Stimulated activated CD4-positive, alpha-beta T cell treated with anti-CD3 and anti-CD28 coated beads, Interleukin-2, amount 100 ng/mL, for 4 hours (primary cell): ENCODE data around the gene KMT2C.
"Not testable (repeated sequence)": the region's sequence is repeated elsewhere in the genome, so short reads cannot be mapped to it uniquely, and the experiment has no call there.

Experiments
- DNase-seq: peaks from one replicate; pipeline ENCODE4 v3.0.0-alpha.2; 2020; ENCODE audit warnings: low read depth

KMT2C gene

DNA sequence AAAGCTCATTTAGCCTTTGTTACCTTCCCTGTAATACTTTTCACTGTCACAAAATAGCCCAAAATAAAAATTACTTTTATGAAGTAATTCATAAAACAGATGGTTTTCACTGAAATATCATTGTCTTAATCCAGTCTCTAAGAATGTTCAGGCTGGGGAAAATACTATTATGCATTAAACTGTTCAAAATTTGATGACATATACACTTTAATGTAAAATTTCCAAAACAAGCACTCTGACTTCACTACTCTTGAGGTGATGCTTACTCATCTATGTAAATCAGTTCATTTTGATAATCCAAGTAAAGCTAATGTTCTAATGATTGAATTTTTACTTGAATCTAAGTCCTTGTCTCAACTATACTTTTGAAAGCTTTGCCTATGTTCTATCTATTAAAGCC, 127.9 kb downstream of the KMT2C start:
- no peak for DNase-seq

DNA sequence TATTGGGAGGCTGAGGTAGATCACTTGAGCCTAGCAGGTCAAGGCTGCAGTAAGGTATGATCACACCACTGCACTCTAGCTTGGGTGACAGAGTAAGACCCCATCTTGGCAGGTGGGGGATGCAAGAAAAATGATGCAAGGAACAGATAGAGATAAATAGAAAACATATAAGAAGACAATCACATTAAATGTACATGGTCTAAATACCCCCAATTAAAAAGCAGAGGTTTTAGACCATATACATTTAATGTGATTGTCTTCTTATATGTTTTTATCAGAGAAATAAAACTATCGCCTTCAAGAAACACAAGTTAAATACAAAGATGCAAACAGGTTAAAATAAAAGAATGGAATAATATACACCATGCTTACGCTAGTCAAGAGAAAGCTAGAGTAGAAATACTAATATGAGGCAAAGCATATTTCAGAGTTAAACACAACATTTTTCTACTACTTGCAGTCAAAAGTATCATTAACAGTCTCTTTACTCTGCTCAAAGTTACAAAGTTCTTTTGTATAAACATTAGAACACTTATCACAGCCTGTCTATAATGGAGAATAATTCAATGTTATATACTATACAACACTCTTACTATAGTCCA, 136.2 kb downstream of the KMT2C start:
- DNase-seq = not testable (repeated sequence)

DNA sequence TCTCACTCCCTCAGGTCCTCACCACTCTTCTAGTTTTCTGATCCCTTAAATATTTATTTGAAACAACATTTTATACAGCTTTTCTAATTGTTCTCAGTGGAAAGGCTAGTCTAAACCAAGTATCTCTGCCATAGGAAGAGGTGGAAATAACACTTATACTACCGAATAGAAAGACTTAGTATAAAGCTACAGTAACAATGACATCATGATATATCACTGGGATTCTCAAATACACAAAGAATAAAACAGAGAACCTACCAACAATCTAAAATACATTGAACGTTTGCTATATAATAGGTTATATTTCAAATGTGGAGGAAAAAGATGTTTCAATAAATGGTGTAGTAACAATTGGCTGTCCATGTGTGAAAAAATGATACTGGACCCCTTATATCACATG, 142.9 kb downstream of the KMT2C start:
- DNase-seq = no peak

DNA sequence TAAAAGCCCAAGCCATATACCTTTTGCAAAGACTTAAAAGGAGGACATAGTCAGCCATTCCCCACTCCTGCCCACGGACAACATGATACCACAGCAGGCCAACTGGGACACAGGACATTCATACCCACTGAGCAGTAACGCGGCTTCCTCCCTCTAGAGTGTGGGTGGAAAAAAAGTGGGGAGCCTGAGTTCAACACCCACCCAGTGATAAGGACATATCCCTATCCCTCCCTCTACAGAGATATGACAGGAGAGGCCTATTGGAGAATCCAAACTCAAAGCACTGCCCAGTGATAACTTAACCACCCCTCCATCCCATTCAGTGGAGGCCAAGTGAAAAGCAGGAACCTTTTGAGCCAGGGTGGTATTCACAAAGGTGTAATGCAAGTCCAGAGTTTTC, 148.8 kb downstream of the KMT2C start:
- DNase-seq = not testable (repeated sequence)

DNA sequence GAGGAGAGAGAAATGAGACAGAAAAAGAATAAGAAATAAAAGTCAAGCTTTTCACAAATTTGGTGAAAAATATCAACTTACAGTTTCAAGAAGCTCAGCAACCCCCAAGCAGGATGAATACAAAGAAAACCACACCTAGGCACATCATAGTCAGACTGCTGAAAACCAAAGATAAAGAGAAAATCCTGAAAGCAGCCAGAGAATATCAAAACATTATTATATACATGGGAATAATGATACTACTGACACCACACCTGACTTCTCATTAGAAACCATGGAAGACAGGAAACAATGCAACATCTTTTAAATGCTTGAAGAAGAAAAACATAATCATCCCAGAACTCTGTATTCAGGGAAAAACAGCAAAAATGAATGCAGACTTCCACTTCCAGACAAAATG, 149.6 kb downstream of the KMT2C start:
- DNase-seq = not testable (repeated sequence)

DNA sequence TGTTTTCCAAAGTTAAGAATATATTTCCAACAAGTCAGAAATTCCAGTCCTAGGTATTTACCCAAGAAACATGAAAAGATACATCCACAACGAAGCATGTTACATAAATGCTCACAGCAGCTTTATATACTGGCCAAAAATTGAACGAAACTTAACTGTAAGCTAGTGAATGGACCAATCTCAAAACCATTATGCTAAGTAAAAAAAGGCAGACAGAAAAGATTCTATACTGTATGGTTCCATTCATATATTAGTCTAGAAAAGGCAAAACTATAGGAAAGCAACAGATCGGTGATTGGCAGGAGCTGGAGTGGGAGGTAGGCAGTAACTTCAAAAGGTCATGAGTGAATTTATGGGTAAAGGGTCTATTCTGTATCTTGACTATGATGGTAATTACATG, 150.8 kb downstream of the KMT2C start:
- DNase-seq = not testable (repeated sequence)

DNA sequence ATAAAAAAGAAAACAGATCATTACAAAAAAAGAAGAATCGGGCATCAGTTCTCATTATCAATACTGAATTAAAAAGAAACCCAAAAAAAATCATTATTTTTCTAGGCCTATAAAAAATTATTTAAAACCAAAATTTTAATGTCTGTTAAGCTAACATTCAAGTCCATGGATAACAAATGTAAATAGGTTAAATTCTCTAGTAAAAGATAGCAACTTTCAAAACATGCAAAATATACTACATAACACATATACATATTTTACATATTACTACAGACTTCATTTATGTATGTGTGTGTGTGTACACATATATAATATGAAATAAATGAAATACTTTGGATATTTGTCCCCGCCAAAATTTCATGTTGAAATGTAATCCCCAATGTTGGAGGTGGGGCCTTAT, 158.1 kb downstream of the KMT2C start:
- not testable (repeated sequence) for DNase-seq

DNA sequence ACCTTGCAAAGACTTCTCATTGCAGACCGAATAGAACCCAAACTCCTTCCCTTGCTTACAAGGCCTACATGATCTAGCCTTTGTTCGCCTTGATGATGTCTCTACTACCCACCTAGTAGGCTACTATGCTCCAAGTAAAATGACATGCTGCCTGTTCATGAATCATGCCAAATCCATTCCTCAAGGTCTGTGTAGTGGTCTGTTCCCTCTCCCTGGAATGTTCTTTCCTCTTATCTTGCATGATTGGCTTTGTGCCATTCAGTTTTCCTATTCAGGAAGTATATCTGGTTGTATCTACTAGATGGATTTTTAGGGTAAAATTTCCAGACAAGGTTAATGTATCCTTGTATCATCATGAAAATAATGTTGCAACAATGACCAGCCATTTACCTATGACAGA, 165.4 kb downstream of the KMT2C start:
- DNase-seq = not testable (repeated sequence)

DNA sequence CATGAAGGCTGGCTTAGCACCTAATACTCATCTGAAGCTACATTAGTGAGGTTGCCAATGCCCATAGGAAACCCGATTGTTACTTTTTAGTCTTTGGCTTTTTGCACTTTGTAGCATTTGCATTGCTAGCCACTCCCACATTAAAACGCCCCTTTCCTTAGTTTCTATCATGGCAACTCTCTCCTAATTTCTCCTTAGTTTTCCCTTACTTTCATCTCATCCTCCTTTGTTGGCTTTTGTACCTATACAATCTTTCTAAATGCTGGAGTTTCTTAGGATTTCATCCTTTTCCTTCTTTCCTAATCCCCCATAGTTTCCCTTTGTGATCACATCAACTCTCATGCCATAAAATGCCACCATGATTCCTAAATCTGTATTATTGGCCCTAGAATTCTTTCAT, 168.9 kb downstream of the KMT2C start:
- DNase-seq = not testable (repeated sequence)

DNA sequence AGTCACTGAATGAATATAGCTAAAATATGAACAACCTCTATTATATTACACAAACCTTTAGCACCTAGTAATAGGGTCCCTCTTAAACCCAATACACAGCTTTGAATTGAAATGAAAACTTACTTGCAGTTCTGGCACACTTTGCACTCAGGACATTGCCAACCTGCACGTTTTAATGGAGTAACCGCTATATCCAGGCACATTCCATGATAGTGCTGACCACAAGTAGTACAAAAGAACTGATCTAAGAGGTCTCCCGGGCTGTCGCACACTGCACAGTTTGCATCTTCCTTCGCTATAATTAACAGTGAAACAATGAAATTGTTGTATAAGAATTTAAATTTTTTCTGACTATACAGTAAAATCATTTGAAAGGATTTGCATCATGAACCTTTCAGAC, 170.9 kb downstream of the KMT2C start:
- DNase-seq = not testable (repeated sequence)

DNA sequence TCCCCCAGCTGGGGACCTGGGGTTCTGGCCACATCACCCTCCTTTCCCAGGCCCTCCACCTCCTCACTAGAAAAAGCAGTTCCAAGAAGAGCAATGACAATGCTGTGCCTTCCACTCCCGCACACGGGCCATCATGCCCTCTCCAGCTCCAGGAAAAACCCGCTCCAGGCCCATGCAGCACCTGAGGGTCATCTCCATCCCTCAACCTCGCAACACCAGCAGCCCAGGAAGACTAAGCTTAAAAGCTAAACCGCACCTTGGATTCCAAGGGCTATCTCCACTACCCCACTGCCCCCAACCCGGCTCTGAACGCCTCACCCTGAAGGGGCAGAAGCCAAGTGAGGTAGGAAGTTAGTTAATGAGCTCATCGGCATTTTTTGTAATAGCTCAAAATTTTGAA, 173.7 kb downstream of the KMT2C start:
- DNase-seq = not testable (repeated sequence)

DNA sequence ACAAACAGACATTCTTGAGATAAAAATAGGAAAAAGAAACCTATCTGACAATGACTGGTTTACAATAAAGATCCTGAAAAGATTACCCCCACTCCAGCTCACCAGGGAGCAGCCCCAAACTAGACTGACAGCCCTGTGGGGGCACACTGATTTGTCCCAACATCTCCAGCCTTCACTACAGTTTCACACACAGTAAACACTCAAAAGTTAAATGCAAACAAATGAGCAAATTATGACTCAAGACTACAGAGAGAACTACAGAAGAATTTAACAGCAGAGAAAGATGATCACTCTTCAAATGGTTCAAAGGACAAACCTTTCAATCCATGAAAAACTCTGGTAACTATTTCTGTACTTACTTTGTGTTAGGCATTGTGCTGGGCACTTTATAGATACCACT, 176.2 kb downstream of the KMT2C start:
- DNase-seq = not testable (repeated sequence)

DNA sequence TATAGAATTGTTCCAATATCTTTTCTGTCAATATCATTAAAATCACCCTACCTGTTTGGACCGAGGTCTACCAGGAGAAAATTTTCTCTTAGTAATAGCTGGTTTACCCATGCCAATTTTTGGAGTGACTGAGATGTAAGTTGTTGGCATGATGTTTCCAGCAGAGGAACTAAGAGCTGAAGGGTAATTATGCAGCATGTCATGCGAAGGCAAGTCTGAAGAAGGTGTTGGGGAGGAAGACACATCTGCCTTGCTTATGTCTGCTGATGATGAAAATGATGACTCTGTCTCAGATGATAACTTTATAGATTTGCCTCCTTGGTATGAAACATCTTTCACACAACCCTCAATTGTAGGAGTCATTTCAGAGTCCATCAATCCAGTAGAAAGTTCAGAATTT, 188.0 kb downstream of the KMT2C start:
- not testable (repeated sequence) for DNase-seq

DNA sequence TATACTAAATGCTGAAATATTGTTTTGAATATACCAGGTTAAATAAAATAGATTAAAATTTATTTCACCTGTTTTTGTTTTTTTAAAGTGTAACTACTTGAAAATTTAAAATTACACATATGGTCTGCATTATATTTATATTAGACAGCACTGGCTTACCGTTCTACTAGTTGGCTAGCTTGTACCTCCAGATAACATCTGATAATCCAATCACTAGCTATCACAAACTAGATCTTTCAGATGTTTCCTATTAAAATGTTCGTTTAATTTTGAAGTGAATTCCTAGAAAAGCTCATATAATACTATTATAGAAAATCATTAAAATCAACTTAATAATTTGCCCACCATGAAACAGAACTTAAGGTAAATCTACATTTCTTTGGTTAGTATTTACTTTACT, 190.4 kb downstream of the KMT2C start:
- not testable (repeated sequence) for DNase-seq

DNA sequence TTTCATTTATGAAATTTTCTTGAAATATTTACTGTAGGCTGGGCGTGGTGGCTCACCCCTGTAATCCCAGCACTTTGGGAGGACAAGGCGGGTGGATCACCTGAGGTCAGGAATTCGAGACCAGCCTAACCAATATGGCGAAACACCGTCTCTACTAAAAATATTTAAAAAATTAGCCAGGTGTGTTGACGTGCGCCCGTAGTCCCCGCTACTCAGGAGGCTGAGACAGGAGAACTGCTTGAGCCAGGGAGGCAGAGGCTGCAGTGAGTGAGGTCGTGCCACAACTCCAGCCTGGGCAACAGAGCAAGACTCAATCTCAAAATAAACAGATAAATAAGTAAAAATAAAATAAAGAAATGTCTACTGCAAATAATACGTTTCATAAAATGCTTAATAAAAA, 192.3 kb downstream of the KMT2C start:
- not testable (repeated sequence) for DNase-seq

DNA sequence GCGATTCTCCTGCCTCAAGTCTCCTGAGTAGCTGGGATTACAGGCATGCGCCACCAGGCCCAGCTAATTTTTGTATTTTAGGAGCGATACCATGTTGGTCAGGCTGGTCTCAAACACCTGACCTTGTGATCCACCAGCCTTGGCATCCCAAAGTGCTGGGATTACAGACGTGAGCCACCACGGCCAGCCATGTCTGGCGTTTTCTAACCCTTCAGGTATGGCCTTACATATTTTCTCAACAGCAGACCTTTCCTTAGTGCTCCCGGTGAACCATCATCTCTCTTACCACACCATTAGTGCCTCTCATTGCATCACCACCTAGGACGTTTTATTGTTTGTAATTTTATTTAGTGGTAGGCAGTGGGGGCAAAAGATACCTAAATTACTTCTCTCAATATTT, 194.5 kb downstream of the KMT2C start:
- not testable (repeated sequence) for DNase-seq

DNA sequence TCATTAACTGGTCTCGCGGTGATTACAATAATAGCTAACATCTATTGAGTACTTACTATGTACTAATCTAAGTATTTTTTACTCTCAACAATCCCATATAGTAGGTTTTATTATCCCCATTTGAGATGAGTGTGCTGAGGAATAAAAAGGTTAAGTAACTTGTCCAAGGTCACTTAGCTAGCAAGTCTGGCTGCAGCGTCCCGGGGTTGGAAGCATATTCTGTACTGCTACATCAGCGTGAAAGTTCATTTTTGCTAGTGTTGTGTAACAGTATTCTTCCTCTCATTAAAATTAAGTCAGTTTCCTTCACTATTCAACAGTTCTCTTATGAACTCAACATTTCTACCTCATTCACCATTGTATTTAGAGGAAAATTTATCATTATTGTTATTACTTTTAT, 199.5 kb downstream of the KMT2C start:
- DNase-seq = not testable (repeated sequence)

DNA sequence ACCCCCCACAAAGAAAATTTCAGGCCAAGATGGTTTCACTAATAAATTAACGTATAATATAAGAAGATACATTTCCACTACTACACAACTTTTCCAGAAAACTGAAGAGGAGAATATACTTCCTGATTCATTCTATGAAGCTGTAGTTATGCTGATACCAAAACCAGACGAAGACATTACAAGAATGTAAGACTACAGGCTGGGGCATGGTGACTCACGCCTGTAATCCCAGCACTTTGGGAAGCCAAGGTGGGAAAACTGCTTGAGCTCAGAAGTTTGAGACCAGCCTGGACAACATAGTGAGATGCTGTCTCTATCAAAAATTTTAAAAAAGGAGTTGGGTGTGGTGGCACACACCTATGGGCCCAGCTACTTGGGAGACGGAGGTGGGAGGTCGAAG, 201.4 kb downstream of the KMT2C start:
- DNase-seq = not testable (repeated sequence)

DNA sequence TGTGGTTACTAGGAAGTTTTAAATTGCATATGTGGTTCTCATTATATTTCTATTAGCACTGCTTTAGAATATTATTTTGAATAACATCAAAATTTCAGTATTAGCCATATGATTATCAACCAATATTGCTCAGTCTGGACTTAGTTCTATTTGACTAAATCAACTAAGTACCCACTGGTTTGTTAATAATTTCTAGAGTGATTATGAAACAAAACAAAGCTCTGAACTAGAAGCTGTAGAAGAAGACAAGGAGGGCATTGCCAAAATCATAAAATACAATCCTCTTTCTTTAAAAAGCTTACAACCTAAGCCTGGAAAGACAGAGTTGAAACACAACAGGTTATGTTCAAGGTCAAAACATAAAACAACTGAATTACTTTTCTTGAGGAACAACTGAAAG, 204.7 kb downstream of the KMT2C start:
- DNase-seq = no peak

DNA sequence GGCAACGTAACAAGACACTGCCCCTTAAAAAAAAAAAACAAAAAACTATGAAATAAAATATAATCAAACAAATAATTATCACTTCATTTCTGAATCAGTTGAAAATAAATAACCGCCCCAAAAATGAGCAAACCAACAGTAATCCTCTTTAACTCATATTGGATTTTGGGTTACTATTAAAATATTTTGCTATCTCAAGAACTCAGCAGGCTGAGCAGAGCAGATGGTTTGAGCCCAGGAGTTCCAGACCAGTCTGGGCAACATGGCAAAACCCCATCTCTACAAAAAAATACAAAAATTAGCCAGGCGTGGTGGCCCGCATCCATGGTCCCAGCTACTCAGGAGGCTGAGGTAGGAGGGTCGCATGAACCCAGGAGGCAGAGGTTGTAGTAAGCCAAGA, 216.2 kb downstream of the KMT2C start:
- DNase-seq = not testable (repeated sequence)

DNA sequence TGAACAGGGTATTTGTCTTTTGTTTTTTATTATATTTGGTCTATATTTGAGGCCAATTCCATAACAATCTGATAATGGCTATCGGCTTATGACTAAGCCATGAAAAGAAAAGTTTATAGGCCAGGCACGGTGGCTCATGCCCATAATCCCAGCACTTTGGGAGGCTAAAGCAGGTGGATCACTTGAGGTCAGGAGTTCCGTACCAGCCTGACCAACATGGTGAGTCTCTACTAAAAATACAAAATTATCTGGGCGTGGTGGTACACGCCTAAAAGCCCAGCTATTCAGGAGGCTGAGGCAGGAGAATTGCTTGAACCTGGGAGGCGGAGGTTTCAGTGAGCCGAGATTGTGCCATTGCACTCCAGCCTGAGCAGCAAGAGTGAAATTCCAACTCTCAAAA, 227.0 kb downstream of the KMT2C start:
- DNase-seq = not testable (repeated sequence)

DNA sequence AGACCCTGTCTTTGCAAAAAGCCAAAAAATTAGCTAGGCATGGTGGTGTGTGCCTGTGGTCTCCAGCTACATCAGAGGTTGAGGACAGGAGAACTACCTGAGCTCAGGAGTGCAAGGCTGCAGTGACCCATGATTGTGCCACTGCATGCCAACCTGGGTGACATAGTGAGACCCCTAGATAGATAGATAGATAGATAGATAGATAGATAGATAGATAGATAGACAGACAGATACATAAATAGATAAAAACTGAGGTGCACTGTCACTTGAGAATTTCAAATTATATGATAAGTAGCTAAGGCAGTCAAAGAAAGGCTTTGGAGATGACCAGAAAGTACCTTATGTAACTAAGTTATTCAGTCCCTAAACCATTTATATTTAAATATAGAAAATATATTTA, 231.4 kb downstream of the KMT2C start:
- DNase-seq = not testable (repeated sequence)

DNA sequence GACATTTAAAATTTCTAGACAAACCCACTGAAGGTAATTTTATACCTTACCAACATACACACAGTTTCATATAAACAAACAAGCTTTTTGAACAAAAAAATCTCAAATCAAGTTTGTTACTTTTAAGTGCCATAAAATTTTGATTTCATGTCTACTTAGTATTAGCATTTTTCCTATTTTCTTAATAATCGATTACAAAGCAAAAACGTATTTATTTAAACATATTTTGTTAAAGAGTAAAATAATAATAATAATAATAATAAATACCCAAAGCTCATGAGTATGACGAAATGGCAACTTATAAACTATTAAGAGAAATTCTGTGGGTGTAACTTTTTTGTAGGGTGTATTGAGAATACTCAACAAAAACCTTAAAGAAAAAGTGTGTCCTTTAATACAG, 232.7 kb downstream of the KMT2C start:
- DNase-seq = no peak

DNA sequence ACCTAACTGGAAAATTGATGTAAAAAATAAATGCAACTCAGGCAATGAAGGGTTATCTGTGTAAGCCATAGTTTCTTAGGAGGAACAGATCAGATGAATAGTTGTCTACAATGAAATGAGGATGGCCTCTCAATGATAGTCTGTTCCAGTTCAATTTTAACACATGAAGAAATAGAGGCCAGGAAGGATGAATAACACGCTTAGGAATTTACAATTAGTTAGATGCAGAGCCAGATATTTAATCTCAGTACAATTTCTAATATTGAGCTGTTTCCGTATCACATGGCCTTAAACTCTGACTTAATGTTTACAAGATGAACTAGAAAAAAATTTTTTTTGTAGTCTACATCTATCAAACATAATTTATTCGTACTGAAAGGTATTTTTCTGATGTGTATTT, 233.7 kb downstream of the KMT2C start:
- DNase-seq = no peak

DNA sequence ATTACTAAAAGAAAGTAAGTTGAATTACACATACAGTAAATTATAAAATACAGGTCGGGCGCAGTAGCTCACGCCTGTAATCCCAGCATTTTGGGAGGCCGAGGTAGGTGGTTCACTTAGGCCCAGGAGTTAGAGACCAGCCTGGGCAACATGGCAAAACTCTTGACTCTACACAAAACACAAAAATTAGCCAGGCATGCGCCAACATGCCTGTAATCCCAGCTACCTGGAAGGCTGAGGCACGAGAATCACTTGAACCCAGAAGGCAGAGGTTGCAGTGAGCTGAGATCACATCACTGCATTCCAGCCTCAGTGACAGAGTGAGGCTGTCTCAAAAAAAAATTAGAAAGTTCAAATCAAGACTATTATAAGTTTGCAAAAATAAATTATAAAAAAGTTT, 235.4 kb downstream of the KMT2C start:
- no peak for DNase-seq
